ENCODE measurements around the gene THOC6. TPM values are rescaled to one million over a fixed set of nuclear protein-coding genes. Genes with fewer than 3 reads are reported as not detected.

THOC6 gene
- total RNA-seq, 2 donors from 2014 or later: 21.3 to 23.7 TPM

GRCh38 chr16:3023415-3023668, 493 bp upstream of the THOC6 start:
- Mint-ChIP-seq H3K36me3 (ENCODE audit: low read depth) (no peaks in the 10 kb centered on the region), H3K27ac (peak overlapping the region; percentile 86), H3K27me3 (no peaks in the 10 kb centered on the region), H3K4me1 (peaks cover 34% of the 10 kb centered on the region), H3K4me3 (peak overlapping the region; percentile 90)
- no peak for DNase-seq
- no peaks in the 10 kb centered on the region for H3K9me3 ChIP-seq (ENCODE audit: control insufficient read depth, low read length, poor library complexity, severe bottlenecking)
- no peak for ATAC-seq

- DNase-seq: no peak
Observed at GRCh38 chr16:3025032-3026002, 1.5 kb downstream of the THOC6 start.

GRCh38 chr16:3026003-3026378, 2.2 kb downstream of the THOC6 start:
- peaks cover 39% of the 10 kb centered on the region for H3K4me1 Mint-ChIP-seq
- no peaks in the 10 kb centered on the region for H3K9me3 ChIP-seq (ENCODE audit: control insufficient read depth, low read length, poor library complexity, severe bottlenecking)
- no peak for ATAC-seq
- no peak overlapping the region for H3K4me3 Mint-ChIP-seq
- no peak for DNase-seq
- H3K27me3 Mint-ChIP-seq: peaks cover 15% of the 10 kb centered on the region
- no peak overlapping the region for H3K27ac Mint-ChIP-seq
- H3K36me3 Mint-ChIP-seq (ENCODE audit: low read depth): no peaks in the 10 kb centered on the region

More at GRCh38 chr16:3025032-3026002, 1.5 kb downstream of the THOC6 start:
- H3K4me1 Mint-ChIP-seq: peaks cover 39% of the 10 kb centered on the region
- H3K4me3 Mint-ChIP-seq: peak overlapping the region; percentile 21
- no peak overlapping the region for H3K27ac Mint-ChIP-seq
- ATAC-seq: no peak
- no peaks in the 10 kb centered on the region for H3K36me3 Mint-ChIP-seq (ENCODE audit: low read depth)
- H3K27me3 Mint-ChIP-seq: peaks cover 14% of the 10 kb centered on the region
- no peaks in the 10 kb centered on the region for H3K9me3 ChIP-seq (ENCODE audit: control insufficient read depth, low read length, poor library complexity, severe bottlenecking)

GRCh38 chr16:3026609-3027488, 3.0 kb downstream of the THOC6 start:
- H3K36me3 Mint-ChIP-seq (ENCODE audit: low read depth): no peaks in the 10 kb centered on the region
- no peak overlapping the region for H3K27ac Mint-ChIP-seq
- DNase-seq: no peak
- H3K4me3 Mint-ChIP-seq: no peak overlapping the region
- no peaks in the 10 kb centered on the region for H3K9me3 ChIP-seq (ENCODE audit: control insufficient read depth, low read length, poor library complexity, severe bottlenecking)
- no peak for ATAC-seq
- peaks cover 15% of the 10 kb centered on the region for H3K27me3 Mint-ChIP-seq
- H3K4me1 Mint-ChIP-seq: peaks cover 34% of the 10 kb centered on the region

- no peak for ATAC-seq
- Mint-ChIP-seq H3K27ac (no peak overlapping the region), H3K36me3 (ENCODE audit: low read depth) (no peaks in the 10 kb centered on the region), H3K27me3 (peaks cover 21% of the 10 kb centered on the region), H3K4me1 (peaks cover 28% of the 10 kb centered on the region), H3K4me3 (no peak overlapping the region)
- H3K9me3 ChIP-seq (ENCODE audit: control insufficient read depth, low read length, poor library complexity, severe bottlenecking): no peaks in the 10 kb centered on the region
- DNase-seq: no peak
Observed at GRCh38 chr16:3027489-3027795, 3.6 kb downstream of the THOC6 start.

- H3K27ac Mint-ChIP-seq: no peak overlapping the region
- peak overlapping the region; percentile 83 for H3K4me3 Mint-ChIP-seq
- H3K4me1 Mint-ChIP-seq: peaks cover 24% of the 10 kb centered on the region
Observed at GRCh38 chr16:3027983-3028715, 4.3 kb downstream of the THOC6 start.

GRCh38 chr16:3028716-3029319, 5.0 kb downstream of the THOC6 start:
- Mint-ChIP-seq H3K36me3 (ENCODE audit: low read depth) (peaks cover 1% of the 10 kb centered on the region), H3K4me3 (peak overlapping the region; percentile 66), H3K27ac (no peak overlapping the region), H3K4me1 (peaks cover 21% of the 10 kb centered on the region), H3K27me3 (peaks cover 34% of the 10 kb centered on the region)
- no peak for ATAC-seq
- no peaks in the 10 kb centered on the region for H3K9me3 ChIP-seq (ENCODE audit: control insufficient read depth, low read length, poor library complexity, severe bottlenecking)
- no peak for DNase-seq

More at GRCh38 chr16:3027983-3028715, 4.3 kb downstream of the THOC6 start:
- H3K9me3 ChIP-seq (ENCODE audit: control insufficient read depth, low read length, poor library complexity, severe bottlenecking): no peaks in the 10 kb centered on the region
- DNase-seq (peak; percentile 85 to 92 (median 89)), ATAC-seq (peak; percentile 44)
- Mint-ChIP-seq H3K27me3 (peaks cover 28% of the 10 kb centered on the region), H3K36me3 (ENCODE audit: low read depth) (no peaks in the 10 kb centered on the region)

GRCh38 chr16:3029491-3030221, 5.8 kb downstream of the THOC6 start:
- DNase-seq (no peak), ATAC-seq (peak; percentile 39)
- H3K9me3 ChIP-seq (ENCODE audit: control insufficient read depth, low read length, poor library complexity, severe bottlenecking): no peaks in the 10 kb centered on the region
- Mint-ChIP-seq H3K36me3 (ENCODE audit: low read depth) (peaks cover 4% of the 10 kb centered on the region), H3K4me3 (peak overlapping the region; percentile 86), H3K27me3 (peaks cover 43% of the 10 kb centered on the region), H3K4me1 (peaks cover 18% of the 10 kb centered on the region), H3K27ac (peak overlapping the region; percentile 60)

- H3K36me3 Mint-ChIP-seq (ENCODE audit: low read depth): peaks cover 5% of the 10 kb centered on the region
- H3K27me3 Mint-ChIP-seq: peaks cover 49% of the 10 kb centered on the region
- H3K9me3 ChIP-seq (ENCODE audit: control insufficient read depth, low read length, poor library complexity, severe bottlenecking): no peaks in the 10 kb centered on the region
- no peak for ATAC-seq
- peaks cover 18% of the 10 kb centered on the region for H3K4me1 Mint-ChIP-seq
- DNase-seq: no peak
- H3K27ac Mint-ChIP-seq: peak overlapping the region; percentile 60
- peak overlapping the region; percentile 86 for H3K4me3 Mint-ChIP-seq
Observed at GRCh38 chr16:3030222-3031212, 6.7 kb downstream of the THOC6 start.

GRCh38 chr16:3032624-3033023, 8.8 kb downstream of the THOC6 start:
- no peak for ATAC-seq
- Mint-ChIP-seq H3K36me3 (ENCODE audit: low read depth) (peaks cover 7% of the 10 kb centered on the region), H3K4me3 (peak overlapping the region; percentile 5), H3K4me1 (peaks cover 18% of the 10 kb centered on the region), H3K27me3 (peaks cover 60% of the 10 kb centered on the region), H3K27ac (peak overlapping the region; percentile 60)
- no peaks in the 10 kb centered on the region for H3K9me3 ChIP-seq (ENCODE audit: control insufficient read depth, low read length, poor library complexity, severe bottlenecking)
- no peak for DNase-seq

GRCh38 chr16:3035289-3035971, 11.6 kb downstream of the THOC6 start:
- DNase-seq: no peak
- Mint-ChIP-seq H3K27me3 (peaks cover 67% of the 10 kb centered on the region), H3K4me3 (peak overlapping the region; percentile 62), H3K36me3 (ENCODE audit: low read depth) (peaks cover 7% of the 10 kb centered on the region), H3K4me1 (peaks cover 5% of the 10 kb centered on the region), H3K27ac (no peak overlapping the region)
- no peak for ATAC-seq
- H3K9me3 ChIP-seq (ENCODE audit: control insufficient read depth, low read length, poor library complexity, severe bottlenecking): no peaks in the 10 kb centered on the region
